ENCODE measurements around the gene CHSY1. TPM values are rescaled to one million over a fixed set of nuclear protein-coding genes. Genes with fewer than 3 reads are reported as not detected.

CHSY1 gene
- total RNA-seq, 1 donor from 2014 or later: 29.7 TPM

DNA sequence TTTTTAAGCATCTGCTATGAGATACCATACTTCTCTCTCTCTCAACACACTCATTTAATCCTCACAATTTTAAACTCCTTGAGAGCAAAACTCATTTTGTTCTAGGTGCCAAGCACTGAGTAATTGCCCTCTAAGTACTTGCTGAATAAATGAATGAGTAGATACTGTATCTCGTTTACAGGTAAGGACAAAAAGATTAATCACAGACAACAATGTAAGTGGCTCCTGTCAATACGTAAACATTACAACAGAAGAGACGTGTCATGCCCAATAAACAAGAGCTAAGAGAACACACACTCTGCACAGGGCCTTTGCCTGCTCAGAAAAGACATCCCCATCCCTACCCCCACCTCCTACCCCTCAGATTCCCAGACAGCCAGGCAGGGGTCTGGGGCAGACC, 59.8 kb downstream of the CHSY1 start:
- Histone ChIP-seq H3K4me3 (ENCODE audit: low read length in 3 of 3) (no peak overlapping the region), H3K4me1 (ENCODE audit: control insufficient read depth in 3 of 3, insufficient read depth in 3 of 3, low read length in 3 of 3) (peaks cover 39 to 52% (median 45%) of the 10 kb centered on the region in 3 donors), H3K27me3 (ENCODE audit: control insufficient read depth in 3 of 3, insufficient read depth in 3 of 3, low read length in 3 of 3) (no peaks in the 10 kb centered on the region), H3K9me3 (ENCODE audit: control insufficient read depth in 3 of 3, low read length in 3 of 3) (no peaks in the 10 kb centered on the region), H3K36me3 (ENCODE audit: control insufficient read depth in 3 of 3, insufficient read depth in 3 of 3, low read length in 3 of 3) (no peaks in the 10 kb centered on the region), H3K9ac (ENCODE audit: low read depth in 1 of 3, low read length in 3 of 3) (no peak overlapping the region), H3K27ac (ENCODE audit: low read depth, low read length) (peak overlapping the region; percentile 55)

DNA sequence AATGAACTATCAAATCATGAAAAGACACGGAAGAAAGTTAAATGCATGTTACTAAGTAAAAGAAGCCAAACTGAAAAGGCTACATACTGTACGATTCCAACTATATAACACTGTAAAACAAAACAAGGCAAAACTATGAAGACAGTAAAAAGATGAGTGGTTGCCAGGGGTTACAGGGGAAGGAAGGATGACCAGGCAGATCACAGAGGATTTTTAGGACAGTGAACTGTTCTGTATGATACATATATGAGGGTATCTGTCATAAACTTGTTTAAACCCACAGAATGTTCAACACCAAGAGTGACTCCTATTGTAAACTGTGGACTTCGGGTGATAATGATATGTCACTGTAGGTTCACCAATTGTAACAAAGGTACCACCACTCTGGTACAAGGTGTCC, 60.6 kb downstream of the CHSY1 start:
- Histone ChIP-seq H3K9me3 (ENCODE audit: control insufficient read depth in 3 of 3, low read length in 3 of 3) (no peaks in the 10 kb centered on the region), H3K4me1 (ENCODE audit: control insufficient read depth in 3 of 3, insufficient read depth in 3 of 3, low read length in 3 of 3) (peaks cover 45 to 52% (median 46%) of the 10 kb centered on the region in 3 donors), H3K27ac (ENCODE audit: low read depth, low read length) (peak overlapping the region; percentile 78), H3K4me3 (ENCODE audit: low read length in 3 of 3) (no peak overlapping the region), H3K36me3 (ENCODE audit: control insufficient read depth in 3 of 3, insufficient read depth in 3 of 3, low read length in 3 of 3) (no peaks in the 10 kb centered on the region), H3K9ac (ENCODE audit: low read depth in 1 of 3, low read length in 3 of 3) (no peak overlapping the region), H3K27me3 (ENCODE audit: control insufficient read depth in 3 of 3, insufficient read depth in 3 of 3, low read length in 3 of 3) (no peaks in the 10 kb centered on the region)

DNA sequence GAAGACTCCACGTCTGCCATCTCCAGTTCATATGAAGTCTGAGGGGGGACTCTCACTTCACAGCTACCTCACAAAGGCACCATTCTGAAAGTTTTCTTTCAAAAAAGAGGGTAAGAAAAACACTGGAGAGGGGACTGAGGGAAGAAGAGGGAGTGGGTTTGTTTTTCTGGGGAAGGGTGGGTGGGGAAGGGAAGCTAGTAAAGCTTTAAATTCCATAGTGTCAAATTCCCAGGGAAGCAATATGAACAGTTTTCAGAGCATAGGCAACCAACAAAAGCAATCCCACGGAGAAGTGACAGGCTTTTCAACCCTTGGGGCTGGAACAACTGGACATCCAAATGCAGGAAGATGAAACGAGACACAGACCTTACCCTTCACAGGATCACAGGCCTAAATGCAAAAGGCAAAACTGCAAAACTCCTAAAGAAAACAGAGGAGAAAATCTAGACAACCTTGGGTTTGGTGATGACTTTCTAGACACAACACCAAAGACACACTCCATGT, 61.7 kb downstream of the CHSY1 start:
- H3K27ac ChIP-seq (ENCODE audit: low read depth, low read length): peak overlapping the region; percentile 78
- no peak overlapping the region for H3K9ac ChIP-seq (ENCODE audit: low read depth in 1 of 3, low read length in 3 of 3)
- H3K4me1 ChIP-seq (ENCODE audit: control insufficient read depth in 3 of 3, insufficient read depth in 3 of 3, low read length in 3 of 3): peaks cover 48 to 52% (median 48%) of the 10 kb centered on the region in 3 donors
- no peaks in the 10 kb centered on the region for H3K9me3 ChIP-seq (ENCODE audit: control insufficient read depth in 3 of 3, low read length in 3 of 3)
- peak overlapping the region in 1 of 3 donors; percentile 11 for H3K4me3 ChIP-seq (ENCODE audit: low read length in 3 of 3)
- no peaks in the 10 kb centered on the region for H3K27me3 ChIP-seq (ENCODE audit: control insufficient read depth in 3 of 3, insufficient read depth in 3 of 3, low read length in 3 of 3)
- no peaks in the 10 kb centered on the region for H3K36me3 ChIP-seq (ENCODE audit: control insufficient read depth in 3 of 3, insufficient read depth in 3 of 3, low read length in 3 of 3)

DNA sequence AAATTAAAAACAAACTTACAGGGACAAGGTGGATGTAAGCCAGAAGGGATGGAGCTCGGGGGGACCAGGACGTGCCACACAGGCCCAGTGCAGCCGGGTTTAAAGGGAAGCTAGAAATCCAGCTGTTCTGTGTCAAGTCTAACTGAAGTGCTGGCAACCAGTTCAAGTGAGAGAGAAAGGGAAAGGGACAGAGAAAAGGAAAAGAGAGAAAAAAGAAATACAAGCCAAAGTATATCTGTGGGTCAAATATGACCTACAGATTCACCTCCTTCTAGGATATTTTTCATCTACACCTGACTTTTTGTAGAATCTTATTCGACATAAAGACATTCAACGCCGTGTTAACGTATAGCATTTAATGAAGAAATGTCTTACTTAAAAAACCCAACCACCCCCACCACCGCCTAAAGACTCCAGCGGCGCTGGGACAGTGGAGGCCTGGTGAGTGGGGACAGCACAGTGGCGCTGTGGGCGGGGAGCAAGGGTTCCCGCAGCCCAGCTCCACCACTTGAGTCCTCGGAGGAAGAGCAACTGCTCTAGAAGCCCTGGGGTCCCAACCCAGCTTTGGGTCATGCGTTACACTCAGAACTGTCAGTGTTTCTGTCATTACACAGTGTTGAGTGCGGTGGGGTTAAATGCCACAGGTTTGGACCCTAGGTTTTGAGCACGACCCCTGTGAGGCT, 62.3 kb downstream of the CHSY1 start:
- peak overlapping the region; percentile 56 to 73 (median 66) for H3K4me3 ChIP-seq (ENCODE audit: low read length in 3 of 3)
- H3K9me3 ChIP-seq (ENCODE audit: control insufficient read depth in 3 of 3, low read length in 3 of 3): no peaks in the 10 kb centered on the region
- H3K36me3 ChIP-seq (ENCODE audit: control insufficient read depth in 3 of 3, insufficient read depth in 3 of 3, low read length in 3 of 3): no peaks in the 10 kb centered on the region
- H3K27ac ChIP-seq (ENCODE audit: low read depth, low read length): peak overlapping the region; percentile 78
- no peaks in the 10 kb centered on the region for H3K27me3 ChIP-seq (ENCODE audit: control insufficient read depth in 3 of 3, insufficient read depth in 3 of 3, low read length in 3 of 3)
- H3K4me1 ChIP-seq (ENCODE audit: control insufficient read depth in 3 of 3, insufficient read depth in 3 of 3, low read length in 3 of 3): peaks cover 46 to 49% (median 48%) of the 10 kb centered on the region in 3 donors
- H3K9ac ChIP-seq (ENCODE audit: low read depth in 1 of 3, low read length in 3 of 3): peak overlapping the region in 1 of 3 donors; percentile 73

DNA sequence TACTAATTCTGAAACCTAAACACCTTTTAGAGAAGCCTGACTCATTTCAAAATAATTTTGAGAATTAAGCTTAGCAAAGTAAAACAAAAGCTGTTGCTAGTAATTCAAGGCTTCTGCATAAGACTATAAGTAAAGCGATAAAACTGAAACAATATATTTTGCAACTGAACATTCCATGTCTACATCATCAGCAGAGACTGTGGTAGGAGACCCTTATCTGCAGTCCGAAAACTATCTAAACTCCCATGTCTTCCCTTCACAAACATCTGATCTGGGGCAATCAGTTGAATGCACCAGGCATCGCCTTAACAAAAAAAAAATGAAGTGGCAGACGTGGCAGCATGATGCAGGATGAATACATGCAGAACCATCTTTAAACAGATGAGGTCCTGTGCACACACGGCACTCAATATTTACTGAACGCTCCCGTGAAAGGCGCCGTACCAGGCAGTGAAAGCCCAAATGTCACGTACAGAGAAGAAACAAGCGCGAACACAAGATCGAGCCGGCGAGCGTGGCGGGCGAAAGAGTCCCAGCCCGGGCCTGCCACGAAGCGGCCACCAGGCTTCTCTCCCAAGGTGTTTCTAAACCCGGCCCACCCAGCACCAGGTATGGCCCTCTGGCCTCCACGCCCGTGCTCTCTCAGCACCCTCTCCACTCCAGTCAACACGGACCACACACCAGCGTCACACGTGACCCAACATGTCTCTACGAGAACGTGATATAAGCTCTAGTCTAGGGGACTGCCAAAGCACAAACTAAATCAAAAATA, 63.0 kb downstream of the CHSY1 start:
- no peaks in the 10 kb centered on the region for H3K36me3 ChIP-seq (ENCODE audit: control insufficient read depth in 3 of 3, insufficient read depth in 3 of 3, low read length in 3 of 3)
- H3K4me3 ChIP-seq (ENCODE audit: low read length in 3 of 3): peak overlapping the region; percentile 56 to 73 (median 66)
- peaks cover 42 to 46% (median 43%) of the 10 kb centered on the region in 3 donors for H3K4me1 ChIP-seq (ENCODE audit: control insufficient read depth in 3 of 3, insufficient read depth in 3 of 3, low read length in 3 of 3)
- no peaks in the 10 kb centered on the region for H3K9me3 ChIP-seq (ENCODE audit: control insufficient read depth in 3 of 3, low read length in 3 of 3)
- H3K9ac ChIP-seq (ENCODE audit: low read depth in 1 of 3, low read length in 3 of 3): peak overlapping the region; percentile 40 to 73 (median 46)
- no peaks in the 10 kb centered on the region for H3K27me3 ChIP-seq (ENCODE audit: control insufficient read depth in 3 of 3, insufficient read depth in 3 of 3, low read length in 3 of 3)
- H3K27ac ChIP-seq (ENCODE audit: low read depth, low read length): peak overlapping the region; percentile 78

DNA sequence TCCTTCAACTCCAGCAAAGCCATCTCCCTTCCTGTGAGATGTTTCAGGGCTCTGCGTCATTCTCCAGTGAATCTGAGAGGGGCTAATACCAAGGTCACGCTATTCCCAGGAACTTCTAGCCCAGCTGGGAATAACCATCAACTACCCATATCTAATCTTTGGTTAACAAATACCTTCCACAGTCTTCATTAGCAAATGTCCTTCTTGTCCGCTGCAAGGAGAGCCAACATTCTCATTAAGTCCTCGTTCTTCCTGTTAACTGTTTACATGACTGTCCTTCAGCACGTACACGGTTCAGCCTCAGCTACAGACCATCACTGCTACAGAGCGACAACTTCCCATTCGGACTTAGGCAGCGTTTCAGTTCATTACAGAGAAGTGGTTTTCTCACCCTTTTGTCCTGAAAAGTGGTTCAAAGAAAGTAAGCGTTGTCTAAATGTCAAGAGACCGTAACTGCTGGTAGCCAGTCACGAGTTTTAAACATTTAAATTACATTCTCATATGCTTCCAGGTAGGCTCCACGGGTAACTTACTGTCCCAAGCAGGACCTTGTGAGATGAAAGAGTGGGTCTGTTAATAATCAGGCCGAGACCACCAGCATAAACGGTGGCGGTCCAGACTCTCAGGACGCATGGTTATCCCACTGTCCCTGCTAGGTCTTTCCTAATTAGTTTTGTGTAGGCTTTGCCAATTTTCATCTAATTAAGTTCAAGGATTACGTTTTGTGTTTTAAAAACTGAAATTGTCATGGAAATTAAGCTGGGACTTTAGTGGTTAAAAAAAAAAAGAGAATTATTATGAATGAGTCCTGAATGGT, 63.8 kb downstream of the CHSY1 start:
- Histone ChIP-seq H3K4me3 (ENCODE audit: low read length in 3 of 3) (peak overlapping the region; percentile 33 to 73 (median 72)), H3K9ac (ENCODE audit: low read depth in 1 of 3, low read length in 3 of 3) (peak overlapping the region; percentile 66 to 79 (median 73)), H3K27me3 (ENCODE audit: control insufficient read depth in 3 of 3, insufficient read depth in 3 of 3, low read length in 3 of 3) (no peaks in the 10 kb centered on the region), H3K4me1 (ENCODE audit: control insufficient read depth in 3 of 3, insufficient read depth in 3 of 3, low read length in 3 of 3) (peaks cover 40 to 43% (median 41%) of the 10 kb centered on the region in 3 donors), H3K27ac (ENCODE audit: low read depth, low read length) (peak overlapping the region; percentile 78), H3K36me3 (ENCODE audit: control insufficient read depth in 3 of 3, insufficient read depth in 3 of 3, low read length in 3 of 3) (no peaks in the 10 kb centered on the region), H3K9me3 (ENCODE audit: control insufficient read depth in 3 of 3, low read length in 3 of 3) (no peaks in the 10 kb centered on the region)

DNA sequence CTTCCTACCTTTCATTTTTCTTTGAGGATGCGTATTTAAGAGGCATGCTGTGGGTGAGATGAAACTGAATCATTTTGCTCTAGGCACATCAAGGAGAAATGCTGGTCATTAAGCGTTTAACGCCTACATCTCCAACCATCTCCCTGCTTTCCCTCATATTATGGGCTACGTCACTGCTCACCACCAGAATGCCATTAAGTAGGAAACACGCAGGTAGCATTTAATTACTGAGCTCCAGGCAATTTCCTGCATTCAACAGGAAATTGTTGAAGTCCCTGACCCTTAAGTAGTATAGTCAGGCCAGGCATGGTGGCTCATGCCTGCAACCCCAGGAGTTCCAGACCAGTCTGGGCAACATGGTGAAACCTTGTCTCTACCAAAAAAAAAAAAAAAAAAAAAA, 66.1 kb downstream of the CHSY1 start:
- H3K4me1 ChIP-seq (ENCODE audit: control insufficient read depth in 3 of 3, insufficient read depth in 3 of 3, low read length in 3 of 3): peaks cover 33 to 36% (median 35%) of the 10 kb centered on the region in 3 donors
- H3K27me3 ChIP-seq (ENCODE audit: control insufficient read depth in 3 of 3, insufficient read depth in 3 of 3, low read length in 3 of 3): no peaks in the 10 kb centered on the region
- no peak overlapping the region for H3K9ac ChIP-seq (ENCODE audit: low read depth in 1 of 3, low read length in 3 of 3)
- no peaks in the 10 kb centered on the region for H3K9me3 ChIP-seq (ENCODE audit: control insufficient read depth in 3 of 3, low read length in 3 of 3)
- H3K36me3 ChIP-seq (ENCODE audit: control insufficient read depth in 3 of 3, insufficient read depth in 3 of 3, low read length in 3 of 3): peaks cover 0 to 2% (median 0%) of the 10 kb centered on the region in 3 donors
- no peak overlapping the region for H3K4me3 ChIP-seq (ENCODE audit: low read length in 3 of 3)
- no peak overlapping the region for H3K27ac ChIP-seq (ENCODE audit: low read depth, low read length)

DNA sequence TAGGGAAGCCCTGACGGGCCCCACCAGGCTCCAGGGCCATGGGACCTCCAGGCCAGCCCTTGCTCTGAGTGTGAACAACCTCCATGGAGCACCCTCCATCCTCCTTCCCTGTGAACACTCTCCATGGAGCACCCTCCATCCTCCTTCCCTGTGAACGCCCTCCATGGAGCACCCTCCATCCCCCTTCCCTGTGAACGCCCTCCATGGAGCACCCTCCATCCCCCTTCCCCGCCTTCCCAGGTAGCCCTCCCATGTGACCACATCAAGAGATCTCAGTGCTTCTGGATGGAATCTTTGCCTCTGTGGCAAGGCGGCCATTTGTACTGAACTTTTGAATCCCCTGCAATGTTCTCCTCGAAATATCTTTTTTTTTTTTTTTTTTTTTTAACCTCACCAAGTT, 66.5 kb downstream of the CHSY1 start:
- Histone ChIP-seq H3K27me3 (ENCODE audit: control insufficient read depth in 3 of 3, insufficient read depth in 3 of 3, low read length in 3 of 3) (no peaks in the 10 kb centered on the region), H3K36me3 (ENCODE audit: control insufficient read depth in 3 of 3, insufficient read depth in 3 of 3, low read length in 3 of 3) (peaks cover 0 to 2% (median 0%) of the 10 kb centered on the region in 3 donors), H3K27ac (ENCODE audit: low read depth, low read length) (no peak overlapping the region), H3K4me1 (ENCODE audit: control insufficient read depth in 3 of 3, insufficient read depth in 3 of 3, low read length in 3 of 3) (peaks cover 33 to 36% (median 35%) of the 10 kb centered on the region in 3 donors), H3K9me3 (ENCODE audit: control insufficient read depth in 3 of 3, low read length in 3 of 3) (no peaks in the 10 kb centered on the region), H3K4me3 (ENCODE audit: low read length in 3 of 3) (no peak overlapping the region), H3K9ac (ENCODE audit: low read depth in 1 of 3, low read length in 3 of 3) (no peak overlapping the region)

DNA sequence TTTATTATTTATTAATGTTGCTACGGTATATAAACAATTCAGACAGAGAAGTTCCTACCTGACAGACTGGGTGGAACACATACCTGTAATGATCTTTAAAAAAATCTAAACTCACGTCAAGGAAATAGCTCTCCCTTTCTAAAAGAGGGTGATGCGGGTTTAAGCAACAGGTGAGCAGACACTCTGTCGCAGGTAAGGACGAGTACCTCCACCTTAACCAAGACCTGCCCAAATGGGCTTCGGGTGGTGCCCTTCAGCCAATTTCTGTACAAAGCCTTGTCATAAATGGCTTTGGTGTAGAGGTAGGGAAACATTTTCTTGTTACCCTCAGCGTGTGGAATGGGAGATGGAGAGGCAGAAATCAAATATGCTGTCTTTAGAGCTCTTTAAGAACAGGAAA, 67.0 kb downstream of the CHSY1 start:
- no peaks in the 10 kb centered on the region for H3K9me3 ChIP-seq (ENCODE audit: control insufficient read depth in 3 of 3, low read length in 3 of 3)
- H3K4me3 ChIP-seq (ENCODE audit: low read length in 3 of 3): no peak overlapping the region
- H3K4me1 ChIP-seq (ENCODE audit: control insufficient read depth in 3 of 3, insufficient read depth in 3 of 3, low read length in 3 of 3): peaks cover 28 to 33% (median 33%) of the 10 kb centered on the region in 3 donors
- no peaks in the 10 kb centered on the region for H3K27me3 ChIP-seq (ENCODE audit: control insufficient read depth in 3 of 3, insufficient read depth in 3 of 3, low read length in 3 of 3)
- no peak overlapping the region for H3K27ac ChIP-seq (ENCODE audit: low read depth, low read length)
- H3K36me3 ChIP-seq (ENCODE audit: control insufficient read depth in 3 of 3, insufficient read depth in 3 of 3, low read length in 3 of 3): peaks cover 0 to 2% (median 0%) of the 10 kb centered on the region in 3 donors
- no peak overlapping the region for H3K9ac ChIP-seq (ENCODE audit: low read depth in 1 of 3, low read length in 3 of 3)

All from skeletal muscle tissue (tissue), 4 donors.